ENCODE data around the gene ST3GAL4.

The ST3GAL4 gene

DNA sequence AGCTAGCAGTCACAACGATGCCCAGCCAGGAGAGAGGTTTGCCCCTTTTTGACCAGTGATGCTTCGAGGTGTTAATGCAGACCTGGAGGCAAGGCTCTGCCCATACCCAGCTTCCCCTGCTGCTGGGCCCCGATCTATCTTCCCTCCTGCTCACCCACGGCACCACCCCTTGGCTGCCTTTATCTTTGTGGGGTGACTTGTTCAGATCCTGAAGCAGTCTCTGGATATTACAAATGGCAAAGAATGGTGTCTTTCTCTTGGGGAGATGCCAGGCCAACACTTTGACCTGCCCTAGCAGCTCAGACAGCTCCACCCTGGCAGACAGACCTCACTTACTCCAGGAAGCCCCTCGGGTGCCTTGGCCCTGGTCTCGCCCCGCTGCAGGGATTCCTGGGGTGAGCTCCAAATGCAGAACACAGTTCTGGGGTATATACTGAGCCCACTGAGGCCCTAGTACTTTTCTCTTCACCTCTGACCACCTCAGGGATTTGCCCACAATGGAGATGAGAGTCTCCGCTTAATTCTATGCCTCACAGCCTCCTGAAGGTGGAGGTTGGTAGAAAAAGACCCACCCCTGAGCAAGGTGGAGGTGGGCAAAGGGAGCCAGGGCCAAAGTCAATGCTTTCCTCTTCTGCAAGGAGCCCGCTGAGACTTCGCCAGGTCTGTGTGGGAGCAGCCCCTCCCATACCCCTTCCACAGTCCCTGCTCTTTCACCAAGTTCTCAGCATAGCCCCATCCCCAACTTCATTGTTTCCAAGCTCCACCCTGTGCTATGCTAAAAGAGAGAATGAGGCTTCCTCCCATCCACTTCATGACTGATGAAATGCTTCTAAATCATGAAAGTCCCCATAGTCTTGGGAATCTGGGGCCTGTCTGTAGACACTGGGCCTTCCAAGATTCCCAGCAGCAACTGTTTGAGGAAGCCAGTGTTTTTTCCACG lies 11.1 kb upstream of the ST3GAL4 start:
- TF ChIP-seq, protein P1, sequence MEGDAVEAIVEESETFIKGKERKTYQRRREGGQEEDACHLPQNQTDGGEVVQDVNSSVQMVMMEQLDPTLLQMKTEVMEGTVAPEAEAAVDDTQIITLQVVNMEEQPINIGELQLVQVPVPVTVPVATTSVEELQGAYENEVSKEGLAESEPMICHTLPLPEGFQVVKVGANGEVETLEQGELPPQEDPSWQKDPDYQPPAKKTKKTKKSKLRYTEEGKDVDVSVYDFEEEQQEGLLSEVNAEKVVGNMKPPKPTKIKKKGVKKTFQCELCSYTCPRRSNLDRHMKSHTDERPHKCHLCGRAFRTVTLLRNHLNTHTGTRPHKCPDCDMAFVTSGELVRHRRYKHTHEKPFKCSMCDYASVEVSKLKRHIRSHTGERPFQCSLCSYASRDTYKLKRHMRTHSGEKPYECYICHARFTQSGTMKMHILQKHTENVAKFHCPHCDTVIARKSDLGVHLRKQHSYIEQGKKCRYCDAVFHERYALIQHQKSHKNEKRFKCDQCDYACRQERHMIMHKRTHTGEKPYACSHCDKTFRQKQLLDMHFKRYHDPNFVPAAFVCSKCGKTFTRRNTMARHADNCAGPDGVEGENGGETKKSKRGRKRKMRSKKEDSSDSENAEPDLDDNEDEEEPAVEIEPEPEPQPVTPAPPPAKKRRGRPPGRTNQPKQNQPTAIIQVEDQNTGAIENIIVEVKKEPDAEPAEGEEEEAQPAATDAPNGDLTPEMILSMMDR (IDR thresholded peaks at IDR 0.05), result no peak

DNA sequence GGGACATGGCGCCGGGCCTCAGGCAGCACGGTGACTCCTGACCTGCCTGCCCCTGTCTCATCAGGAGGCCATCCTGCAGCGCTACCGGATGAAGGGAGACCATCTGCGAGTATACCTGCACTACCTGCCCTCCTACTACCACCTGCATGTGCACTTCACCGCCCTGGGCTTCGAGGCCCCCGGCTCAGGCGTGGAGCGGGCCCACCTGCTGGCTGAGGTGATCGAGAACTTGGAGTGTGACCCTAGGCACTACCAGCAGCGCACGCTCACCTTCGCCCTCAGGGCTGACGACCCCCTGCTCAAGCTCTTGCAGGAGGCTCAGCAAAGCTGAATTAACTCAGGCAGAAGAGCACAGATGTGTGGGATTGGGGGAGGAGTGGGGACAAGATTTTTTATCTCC lies 10.2 kb upstream of the ST3GAL4 start:
- TF ChIP-seq, protein P1 (IDR thresholded peaks at IDR 0.05), result no peak

DNA sequence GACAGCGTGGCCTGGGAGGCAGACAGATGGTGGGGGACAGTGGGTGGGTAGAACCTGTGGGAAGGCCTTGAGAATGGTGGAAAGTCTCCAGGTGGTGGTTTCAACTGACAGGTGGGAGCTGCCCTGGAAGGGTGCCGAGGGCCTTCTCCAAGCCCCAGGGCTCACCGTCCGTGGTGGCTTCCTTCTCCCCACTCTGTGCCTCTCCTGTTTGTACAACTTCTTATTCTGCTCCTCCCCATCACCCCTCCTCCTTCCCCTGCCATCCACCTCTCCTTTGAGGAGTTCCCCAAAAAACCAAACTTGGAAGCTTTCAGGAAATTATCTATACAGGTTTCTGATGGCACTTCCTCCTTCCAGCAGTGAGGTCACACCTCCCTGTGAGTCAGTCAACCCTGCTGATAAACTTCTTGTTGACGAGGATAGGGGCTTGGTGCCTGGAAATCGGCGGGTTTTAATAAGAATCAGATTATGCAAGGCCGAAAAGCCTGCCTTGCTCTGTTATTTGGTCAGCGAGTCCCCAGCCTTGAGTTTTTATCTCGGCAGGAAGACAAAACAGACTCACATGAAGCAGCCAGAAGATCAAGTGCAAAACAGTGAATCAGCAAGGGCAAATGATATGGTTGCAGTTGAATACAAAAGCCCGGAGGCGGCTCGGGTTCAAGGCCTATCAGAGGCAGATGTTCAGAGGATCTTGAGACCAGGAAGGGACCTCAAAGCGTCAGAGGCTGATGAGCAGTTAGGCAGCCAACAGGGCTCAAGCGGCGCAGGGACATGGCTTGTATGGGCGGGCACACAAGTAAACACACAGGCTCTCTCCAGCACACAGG lies 9.5 kb upstream of the ST3GAL4 start:
- TF ChIP-seq, protein P1 (IDR thresholded peaks at IDR 0.05), result no peak

DNA sequence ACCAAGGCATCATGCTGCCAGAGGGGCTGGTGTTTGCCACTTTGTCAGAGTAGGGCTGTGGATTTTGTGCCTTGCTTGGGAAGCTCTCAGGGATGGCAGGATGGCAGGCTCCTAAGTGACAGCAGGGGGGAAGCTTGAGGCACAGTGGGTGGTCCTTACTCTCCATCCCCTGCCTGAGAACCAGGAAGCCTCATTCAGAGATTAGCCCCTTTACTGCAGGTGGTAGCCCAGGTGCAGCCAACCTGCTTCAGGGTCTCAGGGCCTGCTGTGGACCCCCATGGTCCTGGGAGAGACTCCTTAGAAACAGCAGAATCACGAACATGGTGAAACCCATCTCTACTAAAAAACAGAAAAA lies 8.9 kb upstream of the ST3GAL4 start:
- TF ChIP-seq, protein P1 (IDR thresholded peaks at IDR 0.05), result no peak

DNA sequence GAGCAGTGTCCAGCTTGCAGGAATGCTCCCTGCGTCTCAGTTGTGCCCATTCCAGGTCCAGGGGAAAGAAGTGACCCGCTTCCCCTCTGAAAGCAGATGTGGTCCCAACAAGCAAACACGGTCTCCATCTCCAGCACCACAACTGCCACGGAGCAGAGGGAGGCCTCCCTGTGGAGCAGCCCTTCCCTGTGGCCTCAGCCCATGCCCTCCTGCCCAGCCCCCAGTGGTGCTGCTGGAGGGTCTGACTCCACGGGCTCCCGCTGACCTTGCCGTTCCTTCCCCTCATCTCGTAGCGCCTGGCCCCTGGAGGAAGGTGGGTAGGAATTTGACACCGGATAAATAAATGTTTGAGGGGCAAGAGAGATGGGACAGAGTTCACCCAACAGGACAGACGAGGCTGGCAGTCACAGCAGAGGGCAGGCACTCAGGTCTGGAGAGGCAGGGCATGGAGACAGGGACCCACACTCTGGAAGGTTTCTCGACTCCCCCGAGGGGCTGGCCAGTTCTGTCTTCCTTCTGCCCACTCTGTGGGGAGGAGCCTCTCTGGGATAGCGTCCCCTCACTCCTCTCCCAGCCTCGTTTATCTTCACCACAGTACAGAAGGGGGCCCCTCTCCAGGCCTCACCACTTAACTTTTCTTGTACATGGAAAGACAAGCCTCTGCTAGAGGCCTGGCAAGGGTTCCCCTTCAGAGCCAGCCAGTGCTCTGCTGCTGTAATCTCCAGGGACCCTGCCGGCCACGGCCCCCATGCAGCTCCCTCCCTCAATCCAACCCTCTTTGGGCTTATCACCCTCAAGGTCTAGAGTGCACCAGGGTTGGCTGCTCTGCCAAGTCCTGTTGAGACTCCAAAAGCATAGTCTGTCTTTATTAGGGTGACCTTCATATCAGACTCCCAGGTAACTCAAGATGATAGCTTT lies 7.5 kb upstream of the ST3GAL4 start:
- TF ChIP-seq, protein P1 (IDR thresholded peaks at IDR 0.05), result no peak

DNA sequence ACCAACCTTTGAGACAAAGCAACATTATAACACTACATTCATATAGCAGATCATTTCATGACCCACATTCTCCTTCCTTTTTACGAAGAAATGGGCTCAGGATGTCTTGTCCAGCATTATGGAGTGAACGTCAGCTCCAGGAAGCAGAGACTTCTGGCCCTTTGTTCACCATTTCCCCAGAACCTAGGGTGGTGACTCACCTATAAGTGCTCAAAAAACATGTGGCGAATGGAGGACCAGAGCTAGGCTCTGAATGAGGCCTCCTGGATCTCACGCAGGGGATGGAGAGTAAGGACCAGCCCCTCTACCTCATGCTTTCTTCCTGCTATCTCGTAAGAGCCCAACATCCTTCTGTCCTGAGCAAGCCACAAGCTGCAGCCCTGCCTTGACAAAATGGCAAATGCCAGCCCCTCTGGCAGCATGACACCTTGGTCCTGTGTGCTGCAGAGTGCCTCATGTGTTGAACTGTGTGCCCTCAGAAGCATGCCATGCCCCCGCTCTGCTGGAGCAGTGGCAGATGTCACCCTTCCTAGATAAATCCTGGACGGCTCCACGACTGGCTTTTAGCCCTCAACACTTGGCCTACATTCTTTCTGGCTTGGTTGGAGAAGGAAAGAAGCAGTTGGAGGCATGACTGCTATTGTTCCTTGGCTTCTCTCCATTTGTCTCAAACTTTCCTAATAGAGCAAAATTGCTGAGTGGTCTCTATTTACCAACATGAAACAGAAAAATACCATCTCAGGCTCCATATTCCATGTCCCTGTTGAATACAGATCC lies 6.5 kb upstream of the ST3GAL4 start:
- TF ChIP-seq, protein P1 (IDR thresholded peaks at IDR 0.05), result no peak

Data from LNCAP (cell line).